ENCODE measurements around the gene PTK6. TPM values are rescaled to one million over a fixed set of nuclear protein-coding genes. Genes with fewer than 3 reads are reported as not detected.

The PTK6 gene
- total RNA-seq, 2 donors from 2014 or later: 0.56 TPM; not detected in 1

GRCh38 chr20:63530788-63531160, 6.4 kb downstream of the PTK6 start:
- no peaks in the 10 kb centered on the region for H3K9me3 ChIP-seq
- H3K4me3 ChIP-seq: no peak overlapping the region
- no peaks in the 10 kb centered on the region for H3K27me3 ChIP-seq (replicated peaks; ENCODE audit: insufficient read depth)
- TF ChIP-seq, protein P1, sequence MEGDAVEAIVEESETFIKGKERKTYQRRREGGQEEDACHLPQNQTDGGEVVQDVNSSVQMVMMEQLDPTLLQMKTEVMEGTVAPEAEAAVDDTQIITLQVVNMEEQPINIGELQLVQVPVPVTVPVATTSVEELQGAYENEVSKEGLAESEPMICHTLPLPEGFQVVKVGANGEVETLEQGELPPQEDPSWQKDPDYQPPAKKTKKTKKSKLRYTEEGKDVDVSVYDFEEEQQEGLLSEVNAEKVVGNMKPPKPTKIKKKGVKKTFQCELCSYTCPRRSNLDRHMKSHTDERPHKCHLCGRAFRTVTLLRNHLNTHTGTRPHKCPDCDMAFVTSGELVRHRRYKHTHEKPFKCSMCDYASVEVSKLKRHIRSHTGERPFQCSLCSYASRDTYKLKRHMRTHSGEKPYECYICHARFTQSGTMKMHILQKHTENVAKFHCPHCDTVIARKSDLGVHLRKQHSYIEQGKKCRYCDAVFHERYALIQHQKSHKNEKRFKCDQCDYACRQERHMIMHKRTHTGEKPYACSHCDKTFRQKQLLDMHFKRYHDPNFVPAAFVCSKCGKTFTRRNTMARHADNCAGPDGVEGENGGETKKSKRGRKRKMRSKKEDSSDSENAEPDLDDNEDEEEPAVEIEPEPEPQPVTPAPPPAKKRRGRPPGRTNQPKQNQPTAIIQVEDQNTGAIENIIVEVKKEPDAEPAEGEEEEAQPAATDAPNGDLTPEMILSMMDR (IDR thresholded peaks at IDR 0.05): no peak
- no peaks in the 10 kb centered on the region for H3K4me1 ChIP-seq (ENCODE audit: control insufficient read depth in 1 of 2, low read depth in 2 of 2)
- no peak for DNase-seq (ENCODE audit: low spot score)
- no peak for ATAC-seq (ENCODE audit: insufficient number of reproducible peaks, low FRiP score, low read depth)
- no peak overlapping the region for H3K27ac ChIP-seq
- no peaks in the 10 kb centered on the region for H3K36me3 ChIP-seq

DNA sequence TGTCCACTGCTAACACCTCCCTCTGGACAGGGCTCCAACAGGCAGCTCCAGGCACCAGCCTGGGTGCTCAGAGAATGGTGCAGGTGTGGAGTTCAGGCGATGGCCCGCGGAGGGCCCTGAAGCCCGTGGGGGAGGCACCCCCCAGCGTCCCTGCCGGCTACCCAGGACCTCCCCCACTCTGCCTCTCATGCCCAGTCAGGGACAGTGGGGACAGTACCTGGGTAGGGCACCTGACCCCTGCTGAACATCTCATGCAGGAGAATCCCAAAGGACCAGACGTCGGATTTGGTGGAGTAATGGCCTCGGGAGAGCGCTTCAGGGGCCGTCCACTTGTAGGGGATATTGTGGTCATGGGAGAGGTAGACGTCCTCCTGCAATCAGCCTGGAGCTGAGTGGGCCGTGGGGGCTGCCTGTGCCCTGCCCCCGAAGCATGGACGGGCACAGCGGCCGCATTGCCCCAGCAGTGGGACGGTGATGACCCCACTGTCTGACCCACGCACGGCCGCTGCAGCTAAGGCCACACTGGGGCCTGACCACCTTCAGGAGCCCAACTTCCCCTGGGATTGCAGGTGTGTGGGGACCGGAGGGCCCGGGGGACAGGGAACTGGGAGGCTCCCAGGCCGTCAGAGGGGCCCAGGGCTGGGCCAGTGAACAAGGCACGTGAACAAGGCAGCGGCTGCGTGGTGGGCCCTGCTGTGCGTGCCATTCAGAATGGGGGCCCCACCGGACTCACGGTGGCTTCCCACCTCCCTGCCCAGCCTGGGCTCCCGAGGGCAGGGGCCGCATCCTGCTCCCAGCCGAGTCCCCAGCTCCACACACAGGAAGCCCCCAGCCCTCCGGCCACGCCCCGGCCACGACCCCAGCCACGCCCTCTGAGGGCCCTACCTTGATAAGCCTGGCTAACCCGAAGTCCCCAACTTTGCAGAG, 7.1 kb downstream of the PTK6 start:
- Histone ChIP-seq H3K27me3 (replicated peaks; ENCODE audit: insufficient read depth) (no peaks in the 10 kb centered on the region), H3K36me3 (no peaks in the 10 kb centered on the region), H3K4me3 (no peak overlapping the region), H3K27ac (no peak overlapping the region), H3K4me1 (ENCODE audit: control insufficient read depth in 1 of 2, low read depth in 2 of 2) (no peaks in the 10 kb centered on the region), H3K9me3 (no peaks in the 10 kb centered on the region)
- TF ChIP-seq, protein P1 (IDR thresholded peaks at IDR 0.05): no peak
- DNase-seq (ENCODE audit: low spot score) (no peak), ATAC-seq (ENCODE audit: insufficient number of reproducible peaks, low FRiP score, low read depth) (no peak)

- DNase-seq (ENCODE audit: low spot score) (no peak), ATAC-seq (ENCODE audit: insufficient number of reproducible peaks, low FRiP score, low read depth) (no peak)
- Histone ChIP-seq H3K27ac (no peak overlapping the region), H3K4me1 (ENCODE audit: control insufficient read depth in 1 of 2, low read depth in 2 of 2) (no peaks in the 10 kb centered on the region), H3K4me3 (no peak overlapping the region), H3K9me3 (no peaks in the 10 kb centered on the region), H3K27me3 (replicated peaks; ENCODE audit: insufficient read depth) (no peaks in the 10 kb centered on the region), H3K36me3 (no peaks in the 10 kb centered on the region)
- TF ChIP-seq, protein P1 (IDR thresholded peaks at IDR 0.05): no peak
These were observed 7.9 kb downstream of the PTK6 start for GRCh38 chr20:63529180-63529860.

DNA sequence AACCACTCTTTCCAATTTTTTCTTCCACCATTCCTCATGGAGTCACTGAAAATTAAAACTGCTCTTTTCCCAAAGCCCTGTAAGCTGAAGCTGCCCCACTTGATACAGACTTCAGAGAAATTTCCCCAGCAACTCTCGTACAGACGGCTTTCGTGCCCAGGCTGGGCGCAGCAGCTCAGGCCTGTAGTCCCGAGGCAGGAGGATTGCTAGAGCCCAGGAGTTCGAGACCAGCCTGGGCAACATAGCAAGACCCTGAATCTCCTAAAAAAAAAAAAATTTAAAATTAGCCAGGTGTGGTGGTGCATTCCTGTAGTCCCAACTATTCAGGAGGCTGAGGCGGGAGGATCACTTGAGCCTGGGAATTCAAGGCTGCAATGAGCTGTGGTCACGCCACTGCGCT, 10.0 kb downstream of the PTK6 start:
- ATAC-seq (ENCODE audit: insufficient number of reproducible peaks, low FRiP score, low read depth) (no peak), DNase-seq (ENCODE audit: low spot score) (no peak)
- H3K4me1 ChIP-seq (ENCODE audit: control insufficient read depth in 1 of 2, low read depth in 2 of 2): peaks cover 3 to 11% of the 10 kb centered on the region in 2 donors
- no peak overlapping the region for H3K27ac ChIP-seq
- H3K36me3 ChIP-seq: peaks cover 7% of the 10 kb centered on the region
- no peaks in the 10 kb centered on the region for H3K9me3 ChIP-seq
- H3K4me3 ChIP-seq: no peak overlapping the region
- TF ChIP-seq, protein P1 (IDR thresholded peaks at IDR 0.05): no peak
- no peaks in the 10 kb centered on the region for H3K27me3 ChIP-seq (replicated peaks; ENCODE audit: insufficient read depth)

DNA sequence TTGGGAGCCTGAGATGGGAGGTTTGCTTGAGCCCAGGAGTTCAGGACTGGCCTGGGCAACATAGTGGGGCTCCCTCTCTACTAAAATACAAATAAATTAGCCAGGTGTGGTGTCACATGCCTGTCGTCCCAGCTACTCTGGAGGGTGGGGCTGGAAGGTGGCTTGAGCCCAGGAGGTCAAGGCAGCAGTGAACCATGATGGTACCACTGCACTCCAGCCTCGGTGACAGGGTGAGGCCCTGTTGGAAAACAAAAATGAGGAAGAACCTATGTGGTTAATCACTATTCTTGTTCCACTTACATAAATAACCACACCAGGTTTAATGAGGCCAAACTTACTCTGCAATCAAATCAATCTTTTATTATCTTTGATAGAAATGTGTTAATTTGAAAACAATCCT, 11.2 kb downstream of the PTK6 start:
- peaks cover 7% of the 10 kb centered on the region for H3K36me3 ChIP-seq
- DNase-seq (ENCODE audit: low spot score): no peak
- no peaks in the 10 kb centered on the region for H3K9me3 ChIP-seq
- H3K4me1 ChIP-seq (ENCODE audit: control insufficient read depth in 1 of 2, low read depth in 2 of 2): peaks cover 12 to 20% of the 10 kb centered on the region in 2 donors
- TF ChIP-seq, protein P1 (IDR thresholded peaks at IDR 0.05): no peak
- no peak overlapping the region for H3K4me3 ChIP-seq
- H3K27ac ChIP-seq: no peak overlapping the region
- no peaks in the 10 kb centered on the region for H3K27me3 ChIP-seq (replicated peaks; ENCODE audit: insufficient read depth)
- no peak for ATAC-seq (ENCODE audit: insufficient number of reproducible peaks, low FRiP score, low read depth)
